ENCODE data around the gene MAPT.

The MAPT gene

DNA sequence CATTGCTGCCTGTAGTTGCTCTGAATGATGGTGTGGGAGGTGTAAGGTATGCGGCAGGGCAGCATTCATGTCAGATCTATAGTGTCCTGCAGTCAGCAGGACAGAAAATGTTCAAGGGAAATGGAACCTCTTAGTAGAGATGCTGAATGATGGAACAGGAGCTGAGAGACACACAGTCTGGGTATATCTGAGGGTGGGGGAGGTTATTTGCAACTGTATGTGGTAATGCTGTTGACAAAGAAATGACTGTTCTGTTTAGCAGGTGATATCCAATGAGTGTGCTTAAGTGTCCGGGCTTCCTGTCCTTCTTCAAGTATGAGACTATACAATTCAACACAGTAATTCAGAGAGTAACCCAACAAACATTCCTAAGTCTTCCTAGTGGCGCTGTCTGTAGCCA, 151.3 kb downstream of the MAPT start:
- peak in 1 of 2 donors; percentile 59 for DNase-seq (ENCODE audit: low read depth in 2 of 2)
- TF ChIP-seq, protein P1, sequence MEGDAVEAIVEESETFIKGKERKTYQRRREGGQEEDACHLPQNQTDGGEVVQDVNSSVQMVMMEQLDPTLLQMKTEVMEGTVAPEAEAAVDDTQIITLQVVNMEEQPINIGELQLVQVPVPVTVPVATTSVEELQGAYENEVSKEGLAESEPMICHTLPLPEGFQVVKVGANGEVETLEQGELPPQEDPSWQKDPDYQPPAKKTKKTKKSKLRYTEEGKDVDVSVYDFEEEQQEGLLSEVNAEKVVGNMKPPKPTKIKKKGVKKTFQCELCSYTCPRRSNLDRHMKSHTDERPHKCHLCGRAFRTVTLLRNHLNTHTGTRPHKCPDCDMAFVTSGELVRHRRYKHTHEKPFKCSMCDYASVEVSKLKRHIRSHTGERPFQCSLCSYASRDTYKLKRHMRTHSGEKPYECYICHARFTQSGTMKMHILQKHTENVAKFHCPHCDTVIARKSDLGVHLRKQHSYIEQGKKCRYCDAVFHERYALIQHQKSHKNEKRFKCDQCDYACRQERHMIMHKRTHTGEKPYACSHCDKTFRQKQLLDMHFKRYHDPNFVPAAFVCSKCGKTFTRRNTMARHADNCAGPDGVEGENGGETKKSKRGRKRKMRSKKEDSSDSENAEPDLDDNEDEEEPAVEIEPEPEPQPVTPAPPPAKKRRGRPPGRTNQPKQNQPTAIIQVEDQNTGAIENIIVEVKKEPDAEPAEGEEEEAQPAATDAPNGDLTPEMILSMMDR (IDR thresholded peaks at IDR 0.05; ENCODE audit: low read depth, low read length), result no peak
- no peak overlapping the region for H3K4me3 ChIP-seq (replicated peaks in 1 of 2; ENCODE audit: low read depth in 2 of 2, low read length in 2 of 2)

DNA sequence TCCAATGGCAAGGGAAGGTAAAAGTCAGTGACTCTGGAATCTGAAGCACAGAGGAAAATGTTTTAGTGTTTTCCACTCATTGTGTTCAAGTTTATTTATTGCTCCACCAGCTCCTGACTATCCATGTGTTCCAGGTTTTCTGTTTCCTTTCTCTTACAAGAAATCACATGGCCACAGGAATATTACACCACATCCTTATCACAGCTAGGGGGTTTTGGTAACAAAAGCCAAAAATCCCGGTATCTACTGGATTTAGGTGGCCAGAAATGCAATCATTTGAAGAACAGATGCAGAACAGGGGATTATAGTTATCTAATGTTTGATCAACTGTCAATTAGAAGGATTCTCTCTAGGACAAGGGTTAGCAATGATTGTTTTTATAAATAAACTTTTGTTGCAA, 152.6 kb downstream of the MAPT start:
- no peak overlapping the region for H3K4me3 ChIP-seq (replicated peaks in 1 of 2; ENCODE audit: low read depth in 2 of 2, low read length in 2 of 2)
- TF ChIP-seq, protein P1 (IDR thresholded peaks at IDR 0.05; ENCODE audit: low read depth, low read length), result no peak
- DNase-seq (ENCODE audit: low read depth in 2 of 2), result peak; percentile 44 to 79

DNA sequence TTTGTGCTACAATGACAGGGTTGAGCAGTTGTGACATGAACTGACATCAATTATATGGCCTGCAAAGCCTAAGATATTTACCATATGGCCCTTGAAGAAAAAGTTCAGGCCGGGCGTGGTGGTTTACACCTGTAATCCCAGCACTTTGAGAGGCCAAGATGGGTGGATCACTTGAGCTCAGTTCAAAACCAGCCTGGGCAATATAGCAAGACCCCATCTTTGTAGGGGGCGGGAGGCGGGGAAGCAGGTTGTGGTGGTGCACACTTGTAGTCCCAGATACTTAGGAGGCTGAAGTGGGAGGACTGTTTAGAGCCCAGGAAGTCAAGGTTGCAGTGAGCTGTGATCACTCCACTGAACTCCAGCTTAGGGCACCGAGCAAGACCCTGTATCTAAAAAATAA, 153.0 kb downstream of the MAPT start:
- no peak overlapping the region for H3K4me3 ChIP-seq (replicated peaks in 1 of 2; ENCODE audit: low read depth in 2 of 2, low read length in 2 of 2)
- TF ChIP-seq, protein P1 (IDR thresholded peaks at IDR 0.05; ENCODE audit: low read depth, low read length), result no peak
- no peak for DNase-seq (ENCODE audit: low read depth in 2 of 2)

DNA sequence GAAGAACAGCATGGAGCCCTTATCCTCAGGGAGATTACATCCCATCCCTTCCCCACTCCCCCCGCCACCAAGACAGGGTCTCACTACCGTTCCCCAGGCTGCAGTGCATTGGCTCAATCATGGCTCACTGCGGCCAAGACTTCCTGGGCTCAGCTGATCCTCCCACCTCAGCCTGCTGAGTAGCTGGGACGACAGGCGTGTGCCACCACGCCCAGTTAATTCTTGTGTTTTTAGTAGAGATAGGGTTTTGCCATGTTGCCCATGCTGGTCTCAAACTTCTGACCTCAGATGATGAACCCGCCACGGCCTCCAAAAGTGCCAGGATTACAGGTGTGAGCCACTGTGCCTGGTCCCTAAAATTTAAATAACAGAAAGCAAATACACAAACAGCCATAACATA, 153.5 kb downstream of the MAPT start:
- no peak for DNase-seq (ENCODE audit: low read depth in 2 of 2)
- TF ChIP-seq, protein P1 (IDR thresholded peaks at IDR 0.05; ENCODE audit: low read depth, low read length), result no peak
- no peak overlapping the region for H3K4me3 ChIP-seq (replicated peaks in 1 of 2; ENCODE audit: low read depth in 2 of 2, low read length in 2 of 2)

DNA sequence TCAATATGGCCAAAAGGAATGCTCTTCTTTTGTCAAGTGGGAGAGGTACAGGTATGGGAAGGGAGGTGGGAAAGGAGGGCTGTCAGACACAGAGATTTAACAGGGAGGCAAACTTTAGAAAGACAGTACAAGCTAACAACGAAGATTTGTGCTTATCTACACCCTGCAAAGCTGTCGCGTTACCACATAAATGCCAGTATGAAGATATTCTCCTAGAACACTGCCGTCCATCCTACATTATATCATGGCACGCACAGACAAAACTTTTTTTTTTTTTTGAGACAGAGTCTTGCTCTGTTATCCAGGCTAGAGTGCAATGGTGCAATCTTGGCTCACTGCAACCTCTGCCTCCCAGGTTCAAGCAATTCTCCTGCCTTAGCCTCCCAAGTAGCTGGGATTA, 155.3 kb downstream of the MAPT start:
- H3K4me3 ChIP-seq (replicated peaks in 1 of 2; ENCODE audit: low read depth in 2 of 2, low read length in 2 of 2), result no peak overlapping the region
- DNase-seq (ENCODE audit: low read depth in 2 of 2), result no peak
- TF ChIP-seq, protein P1 (IDR thresholded peaks at IDR 0.05; ENCODE audit: low read depth, low read length), result no peak

DNA sequence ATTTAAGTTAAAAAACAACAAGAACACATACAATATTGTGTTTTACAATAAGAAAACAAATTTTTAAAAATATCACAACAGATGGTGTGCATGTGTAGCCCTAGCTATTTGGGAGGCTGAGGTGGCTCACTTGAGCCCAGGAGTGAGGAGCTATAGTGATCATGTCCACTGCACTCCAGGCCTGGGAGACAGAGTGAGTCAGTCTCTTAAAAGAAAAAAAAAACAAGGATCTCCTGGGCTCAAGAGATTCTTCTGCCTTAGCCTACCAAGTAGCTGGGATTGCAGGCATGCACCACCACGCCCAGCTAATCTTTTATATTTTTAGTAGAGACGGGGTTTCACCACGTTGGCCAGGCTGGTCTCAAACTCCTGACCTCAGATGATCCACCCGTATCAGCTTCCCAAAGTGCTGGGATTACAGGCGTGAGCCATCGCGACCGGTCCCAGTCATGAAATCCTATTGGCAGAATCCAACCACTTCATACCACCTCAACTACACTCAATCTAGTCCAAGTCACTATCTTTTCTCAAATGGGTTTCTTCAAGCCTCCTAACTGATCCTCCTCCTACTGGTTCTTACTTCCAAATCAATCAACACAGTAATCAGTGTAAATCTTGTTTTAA, 159.7 kb downstream of the MAPT start:
- TF ChIP-seq, protein P1 (IDR thresholded peaks at IDR 0.05; ENCODE audit: low read depth, low read length), result no peak
- peak in 1 of 2 donors; percentile 66 for DNase-seq (ENCODE audit: low read depth in 2 of 2)
- H3K4me3 ChIP-seq (replicated peaks in 1 of 2; ENCODE audit: low read depth in 2 of 2, low read length in 2 of 2), result no peak overlapping the region

DNA sequence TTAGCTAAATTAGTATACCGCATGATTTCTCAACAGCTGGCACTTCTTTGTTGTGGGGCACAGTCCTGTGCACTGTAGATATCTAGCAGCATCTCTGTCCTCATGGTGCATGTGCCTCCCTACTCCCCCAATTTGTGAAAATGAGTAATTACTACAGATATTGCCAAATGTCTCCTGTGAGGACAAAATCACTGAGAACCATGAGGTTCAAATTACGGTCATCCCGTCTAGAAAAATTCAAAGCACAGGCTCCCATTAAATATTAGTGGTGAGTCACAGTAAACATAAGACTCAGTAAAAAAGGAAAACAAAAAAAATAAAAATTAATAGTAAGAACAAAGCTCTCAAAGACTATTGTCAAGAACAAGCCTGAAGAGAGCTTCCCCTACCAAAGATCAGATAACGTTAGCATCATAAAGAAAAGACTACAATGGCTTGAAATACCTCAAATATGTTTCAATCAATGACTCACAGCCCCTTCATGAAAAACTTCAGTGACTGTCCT, 162.5 kb downstream of the MAPT start:
- DNase-seq (ENCODE audit: low read depth in 2 of 2), result peak; percentile 75 to 91
- no peak overlapping the region for H3K4me3 ChIP-seq (replicated peaks in 1 of 2; ENCODE audit: low read depth in 2 of 2, low read length in 2 of 2)
- TF ChIP-seq, protein P1 (IDR thresholded peaks at IDR 0.05; ENCODE audit: low read depth, low read length), result no peak
